RPMI8226 (cell line): ENCODE results near the gene DAP.

Source experiments
- DNase-seq: peaks from one replicate; pipeline ENCODE4 v3.0.0-alpha.2; 2015

DAP gene

DNA sequence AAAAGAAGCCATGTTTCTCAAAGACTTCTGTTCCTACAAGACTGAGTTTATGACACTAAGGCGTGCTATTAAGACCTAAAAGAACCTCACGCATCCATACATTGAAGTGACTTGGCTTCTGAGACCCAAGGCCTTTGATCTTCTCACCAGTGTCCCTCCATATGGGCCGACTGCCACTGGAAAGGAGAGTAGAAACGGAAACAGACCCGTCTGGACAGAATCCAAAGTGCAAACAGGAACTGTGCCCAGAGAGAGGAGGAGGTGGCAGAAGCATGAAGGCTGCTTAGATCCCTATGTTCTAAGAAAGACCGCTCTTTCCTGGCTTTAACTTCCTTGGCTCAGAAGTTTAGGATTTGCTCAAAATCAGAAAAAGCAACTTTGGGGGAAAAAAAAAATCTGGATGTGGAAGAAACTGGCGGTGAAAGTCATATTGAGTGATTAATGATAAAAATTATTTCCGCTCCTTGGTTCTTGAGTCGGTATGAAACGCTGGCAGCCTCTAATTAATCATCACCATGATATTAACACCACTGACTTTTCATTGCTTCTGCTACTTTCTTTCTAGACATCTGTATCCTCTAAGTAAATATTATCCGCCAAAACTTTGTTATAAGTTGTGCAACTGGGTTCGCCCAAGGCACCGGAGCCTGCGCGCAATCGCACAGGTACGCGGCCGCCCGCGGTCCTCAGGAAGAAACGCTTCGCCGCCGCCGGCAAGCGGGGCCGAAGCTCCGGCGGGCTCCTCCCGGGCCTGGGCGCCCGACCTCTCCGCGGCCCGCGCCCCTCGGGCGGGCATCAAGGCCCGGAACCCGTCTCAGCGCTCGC, 726 bp downstream of the DAP start:
- peak; percentile 81 for DNase-seq

DNA sequence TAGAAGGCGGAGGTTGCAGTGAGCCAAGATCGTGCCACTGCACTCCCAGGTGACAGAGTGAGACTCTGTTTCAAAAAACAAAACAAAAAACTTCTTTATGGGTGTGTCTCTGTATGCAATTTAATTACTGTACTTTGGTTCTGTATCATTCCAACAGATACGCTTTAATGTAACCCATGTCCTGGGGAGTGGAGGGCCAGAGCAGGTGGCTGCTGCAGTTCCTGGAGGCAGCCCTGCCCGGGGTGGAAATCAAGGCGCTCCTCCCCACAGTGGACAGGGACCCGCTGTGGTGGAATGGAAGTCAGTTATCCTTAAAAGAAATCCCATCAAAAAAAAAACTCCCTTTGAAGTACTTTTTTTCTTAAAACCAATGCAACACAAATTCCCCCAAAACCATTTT, 1.9 kb downstream of the DAP start:
- no peak for DNase-seq

DNA sequence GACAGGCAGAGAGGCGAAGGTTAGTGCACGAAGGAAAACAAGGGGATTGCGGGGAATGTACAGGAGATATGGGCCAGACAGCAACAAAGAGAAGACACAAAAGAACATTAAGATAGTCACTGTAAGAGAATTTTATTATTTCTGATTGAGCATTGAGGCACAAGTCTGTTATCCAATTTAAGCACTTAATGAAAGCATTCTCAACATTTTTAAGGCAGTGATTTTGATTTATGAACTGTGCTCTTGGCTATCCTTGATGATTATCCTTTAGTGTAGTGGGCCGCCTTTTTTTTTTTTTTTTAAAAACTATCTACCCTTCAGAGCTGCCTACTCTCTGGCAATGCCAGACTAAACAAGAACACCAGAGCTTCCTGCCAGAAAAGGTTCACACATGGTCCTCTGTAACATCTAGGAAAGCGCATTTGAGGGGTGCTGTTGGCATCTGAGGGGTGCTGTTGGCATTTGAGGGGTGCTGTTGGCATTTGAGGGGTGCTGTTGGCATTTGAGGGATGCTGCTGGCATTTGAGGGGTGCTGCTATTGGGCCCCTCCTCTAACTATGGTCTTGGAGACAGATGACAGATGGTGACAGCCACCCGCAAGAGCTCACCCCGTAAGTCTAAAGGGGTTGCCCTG, 3.0 kb downstream of the DAP start:
- DNase-seq: no peak

DNA sequence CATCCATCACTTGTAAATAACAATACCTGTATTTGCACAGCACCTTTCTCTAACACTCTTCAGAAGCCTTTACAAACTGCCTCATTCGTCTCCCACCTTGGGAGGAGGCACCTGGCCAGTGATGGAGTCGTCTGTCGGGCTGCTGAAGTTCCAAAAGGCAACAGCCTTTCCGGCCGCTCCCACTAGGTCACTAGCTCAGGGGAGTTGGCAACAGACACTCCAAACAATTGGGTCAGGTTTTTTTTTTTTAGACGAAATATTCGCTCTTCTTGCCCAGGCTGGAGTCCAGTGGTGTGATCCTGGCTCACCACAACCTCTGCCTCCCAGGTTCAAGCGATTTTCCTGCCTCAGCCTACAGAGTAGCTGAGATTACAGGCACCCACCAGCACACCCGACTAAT, 4.0 kb downstream of the DAP start:
- DNase-seq: no peak

DNA sequence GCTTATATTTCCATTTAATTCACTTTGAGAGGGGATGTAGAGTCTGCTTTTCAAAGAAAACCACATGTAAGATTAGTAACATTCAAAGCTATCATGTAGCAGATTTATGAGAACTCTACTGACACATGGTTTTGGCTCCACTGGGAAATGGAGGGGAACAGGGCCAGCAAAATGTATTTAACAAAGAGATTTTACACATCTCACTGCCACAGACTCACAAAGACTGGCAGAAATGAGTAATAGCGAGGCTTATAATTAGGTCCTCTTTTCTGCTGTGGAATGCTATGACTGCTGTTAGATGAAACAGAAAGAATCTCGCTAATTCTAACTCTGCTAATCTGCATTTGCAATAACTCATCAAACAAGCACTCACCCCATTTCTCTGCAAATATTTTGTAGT, 4.5 kb downstream of the DAP start:
- DNase-seq: no peak

DNA sequence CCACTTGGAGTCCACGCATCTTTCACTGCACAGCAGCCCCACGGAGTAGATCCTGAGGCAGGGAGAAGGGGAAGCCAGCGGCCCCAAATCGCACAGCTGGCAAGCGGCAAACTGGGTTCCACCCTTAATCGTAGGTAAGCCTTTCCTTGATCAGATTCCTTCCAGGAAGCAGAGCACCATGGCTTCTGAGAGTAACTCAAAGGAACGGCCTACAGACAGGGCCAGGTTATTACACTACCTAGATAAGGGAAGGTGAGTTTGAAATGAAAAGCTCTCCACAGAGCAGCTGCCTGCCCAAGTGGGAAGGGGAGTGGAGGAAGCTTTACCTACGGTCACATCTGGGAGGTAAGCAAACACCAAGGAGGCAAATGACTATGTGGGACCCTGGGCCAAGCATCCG, 7.9 kb downstream of the DAP start:
- no peak for DNase-seq

DNA sequence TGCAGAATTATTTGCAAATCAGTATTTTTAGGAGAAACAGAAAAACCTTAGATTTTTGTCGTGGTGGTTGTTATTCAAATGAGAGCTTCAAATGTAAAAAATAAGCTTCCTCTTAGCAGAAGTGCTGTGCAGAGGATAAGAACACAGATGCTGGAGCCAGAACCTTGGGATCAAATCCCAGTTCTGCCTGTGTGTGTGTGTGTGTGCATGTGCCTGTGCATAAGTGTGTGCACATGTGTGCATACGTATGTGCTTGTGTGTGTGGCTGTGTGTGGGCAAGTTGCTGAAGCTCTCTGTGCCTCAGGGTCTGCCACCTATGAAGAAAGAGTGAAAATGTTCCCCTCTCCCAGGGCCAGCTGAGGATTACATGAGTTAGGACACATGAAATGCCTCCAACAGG, 8.6 kb downstream of the DAP start:
- DNase-seq: no peak

DNA sequence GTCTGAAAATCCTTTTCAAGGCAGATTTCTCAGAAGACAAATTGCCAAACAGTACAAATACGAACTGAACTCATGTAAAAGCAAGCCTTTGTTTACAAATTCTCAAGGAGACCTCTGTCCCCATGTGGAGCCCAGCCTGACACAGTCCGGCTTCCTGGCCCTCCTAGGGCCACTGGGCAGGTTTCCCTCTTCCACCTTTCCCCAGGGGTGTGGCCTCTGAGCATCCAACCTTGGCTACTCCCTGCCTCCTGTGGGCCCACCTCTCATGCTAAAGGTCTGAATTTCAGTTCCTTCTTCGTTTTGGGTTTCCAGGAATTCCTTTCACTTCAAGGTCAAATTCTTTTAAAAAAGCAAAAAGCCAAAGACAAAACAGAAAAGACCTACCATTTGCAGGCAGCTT, 10.1 kb downstream of the DAP start:
- DNase-seq: no peak

DNA sequence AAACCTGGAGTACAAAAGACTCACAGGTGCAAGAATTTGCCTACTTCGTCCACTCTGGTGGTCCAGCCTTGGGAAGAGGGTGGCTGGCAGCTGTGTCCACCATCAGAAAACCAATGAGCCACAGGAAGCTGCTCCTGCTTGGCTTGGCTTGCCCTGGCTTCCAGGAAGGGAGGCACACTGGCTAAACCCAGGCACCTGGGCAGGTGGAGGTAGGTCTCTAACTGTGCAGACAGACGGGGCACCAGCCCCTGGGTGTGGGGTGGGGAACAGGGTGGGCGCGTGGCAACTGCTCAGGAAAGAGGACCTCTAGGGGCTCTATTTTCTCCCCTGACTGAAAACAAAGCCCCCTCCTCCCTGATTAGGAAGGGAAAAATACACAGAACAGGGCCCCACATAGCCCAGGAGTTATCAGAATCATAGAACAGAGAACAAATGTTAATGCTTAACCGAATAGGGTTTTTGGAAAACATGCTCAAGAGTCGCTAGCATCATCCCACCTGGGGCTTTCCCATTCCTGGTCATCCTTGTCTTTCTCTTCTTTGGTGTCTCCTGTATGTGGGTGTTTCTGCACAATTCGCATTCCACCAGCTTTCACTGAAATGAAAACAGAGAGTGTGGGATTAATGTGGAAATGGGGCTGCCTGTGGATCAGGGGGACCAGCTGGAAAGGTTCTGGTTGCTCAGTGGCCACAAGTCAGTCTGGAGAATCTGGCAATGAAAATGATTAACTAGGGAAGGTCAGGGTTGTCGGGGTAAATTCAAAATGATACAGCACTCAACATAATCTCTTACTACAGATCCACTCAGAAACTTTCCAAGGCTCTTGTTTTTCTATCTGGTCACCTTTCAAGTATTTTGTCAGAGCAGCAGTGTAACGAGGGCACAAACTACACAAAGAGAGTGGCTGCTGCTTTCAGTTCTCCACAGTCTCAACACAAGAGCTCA, 13.1 kb downstream of the DAP start:
- DNase-seq: no peak

DNA sequence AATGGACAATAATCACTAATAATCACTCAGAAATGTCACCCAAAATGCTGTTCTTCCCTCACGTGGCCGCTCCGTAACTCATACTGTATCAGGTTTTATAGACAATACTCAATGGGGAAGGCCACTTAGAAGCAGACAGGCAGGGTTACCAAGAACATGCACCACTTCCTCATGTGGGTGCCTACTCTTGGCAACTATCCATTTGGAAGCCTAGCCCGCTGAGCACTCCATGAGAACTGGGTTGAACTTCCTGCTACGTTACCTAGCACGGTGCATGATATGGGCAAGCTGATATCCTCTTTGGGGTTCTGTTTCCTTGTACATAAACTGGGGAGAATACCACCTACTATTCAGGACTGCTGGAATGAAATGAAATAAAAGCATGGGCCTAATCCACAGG, 14.3 kb downstream of the DAP start:
- DNase-seq: no peak

DNA sequence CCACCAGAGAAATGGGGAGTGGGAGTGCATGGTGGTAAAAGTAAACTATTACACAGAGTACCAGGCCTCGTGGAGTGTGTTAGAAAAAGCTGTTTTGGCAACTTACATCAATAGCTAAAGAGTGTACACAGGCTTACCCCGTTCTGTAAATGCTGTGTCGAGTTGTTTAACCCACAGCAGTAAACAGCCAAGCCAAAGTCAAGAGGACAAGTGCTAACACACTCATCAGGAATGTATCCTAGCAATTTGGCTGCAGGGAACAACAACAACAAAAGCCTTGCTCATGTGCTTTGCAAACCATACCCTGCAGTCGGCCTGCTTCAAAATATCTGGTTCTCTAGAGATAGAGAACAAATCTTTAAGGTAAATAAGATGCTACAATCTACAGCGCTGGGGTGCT, 15.9 kb downstream of the DAP start:
- DNase-seq: no peak

DNA sequence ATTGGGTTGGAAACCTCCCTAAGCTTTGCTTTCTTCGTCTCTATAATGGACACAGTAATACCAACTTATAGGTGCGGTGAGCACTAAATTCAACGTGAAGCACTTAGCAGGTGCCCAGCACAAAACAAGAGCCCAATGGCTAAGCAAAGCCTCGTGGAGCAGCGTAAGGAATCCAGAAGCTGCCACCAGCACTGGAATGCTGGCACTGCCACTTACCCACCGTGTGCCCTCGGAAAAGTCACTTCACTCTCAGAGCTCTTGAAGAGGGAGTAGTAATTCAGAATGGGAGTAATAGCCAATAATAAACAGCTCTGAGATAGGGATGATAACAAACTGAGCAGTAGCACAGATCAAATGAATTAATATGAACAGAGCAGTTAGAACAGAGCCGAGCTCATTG, 16.4 kb downstream of the DAP start:
- DNase-seq: no peak

DNA sequence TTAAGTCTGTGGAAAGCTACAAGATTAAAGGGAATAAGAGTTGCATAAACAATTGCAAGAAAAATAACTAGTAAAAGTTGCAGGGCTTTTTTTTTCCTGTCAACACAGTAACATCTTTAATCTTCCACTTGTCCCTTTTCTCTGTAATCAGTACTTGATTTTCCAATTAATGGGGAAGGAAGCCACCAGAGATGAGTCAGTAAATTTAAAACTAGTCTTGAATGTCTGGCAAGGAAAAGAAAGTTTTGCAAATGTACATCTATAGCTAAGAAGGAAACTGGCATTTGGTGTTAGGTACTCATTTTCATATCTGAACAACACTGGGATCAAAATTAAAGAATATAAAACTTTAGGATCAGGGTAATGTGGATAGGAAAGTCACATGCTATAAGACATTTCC, 17.1 kb downstream of the DAP start:
- no peak for DNase-seq

DNA sequence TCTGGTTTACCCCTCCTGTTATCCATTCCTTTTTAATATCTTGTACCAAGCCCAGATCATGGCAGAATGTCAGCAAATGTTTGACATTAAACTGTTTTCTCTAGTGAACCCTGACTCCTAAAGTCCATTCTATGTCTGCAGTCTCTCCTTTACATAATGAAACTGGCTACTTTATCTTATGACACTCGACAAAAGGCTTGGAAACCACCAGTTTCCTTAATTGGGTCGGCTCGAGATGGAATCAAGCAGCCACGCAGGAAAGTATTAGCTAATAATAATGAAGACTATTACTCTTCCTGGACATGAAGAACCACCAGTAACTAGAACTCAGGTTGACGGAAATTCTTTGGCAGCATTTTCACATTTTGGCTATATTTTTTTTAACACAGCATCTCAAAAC, 17.5 kb downstream of the DAP start:
- no peak for DNase-seq

DNA sequence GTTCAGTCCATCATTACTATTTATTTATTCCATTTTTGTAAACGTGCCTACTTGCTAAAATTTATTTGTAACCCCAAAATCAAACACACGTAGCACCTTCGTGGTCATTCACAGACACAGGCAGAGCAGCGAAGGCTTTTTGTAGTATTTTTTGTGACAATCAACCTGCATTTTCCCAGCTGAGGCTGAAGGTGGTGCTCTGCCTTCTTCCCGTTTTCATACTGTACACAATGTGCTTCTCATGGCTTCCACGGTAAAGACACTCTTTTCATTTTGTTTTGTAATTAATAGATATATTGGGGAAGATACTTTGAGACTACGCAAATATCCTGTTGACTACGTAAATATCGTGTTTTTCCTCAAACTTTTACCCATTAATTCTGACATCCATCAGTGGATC, 19.4 kb downstream of the DAP start:
- DNase-seq: no peak

DNA sequence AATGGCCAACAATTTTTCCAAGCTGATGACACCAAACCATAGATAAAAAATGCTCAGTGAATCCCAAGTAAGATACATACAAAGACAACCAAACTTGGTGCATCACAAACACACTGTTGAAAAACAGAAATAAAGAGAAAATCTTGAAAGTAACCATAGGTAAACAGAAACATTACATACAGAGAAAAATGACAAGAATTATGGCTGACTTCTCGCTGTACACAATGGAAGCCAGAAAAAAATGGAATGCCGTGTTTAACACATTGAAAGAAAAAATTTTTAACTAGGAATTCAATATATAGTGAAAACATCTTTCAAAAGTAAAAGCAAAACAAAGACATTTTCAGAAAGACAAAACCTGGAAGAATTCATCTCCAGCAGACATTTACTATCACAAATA, 20.6 kb downstream of the DAP start:
- no peak for DNase-seq

DNA sequence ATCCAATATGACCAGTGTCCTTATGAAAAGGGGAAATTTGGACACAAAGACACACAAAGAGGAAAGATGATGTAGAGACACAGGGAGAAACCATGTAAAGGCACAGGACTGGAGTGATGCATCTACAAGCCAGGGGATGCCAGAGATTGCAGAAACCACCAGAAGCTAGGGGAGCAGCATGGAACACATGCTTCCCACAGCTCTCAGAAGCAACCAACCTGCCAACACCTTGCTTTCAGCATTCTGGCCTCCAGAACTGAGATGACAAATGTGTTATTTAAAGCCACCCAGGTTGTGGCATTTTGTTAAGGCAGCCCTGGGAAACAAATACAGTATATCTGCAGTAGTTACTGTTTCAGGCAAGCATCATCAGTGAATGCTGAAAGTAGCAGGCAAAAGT, 23.2 kb downstream of the DAP start:
- no peak for DNase-seq

DNA sequence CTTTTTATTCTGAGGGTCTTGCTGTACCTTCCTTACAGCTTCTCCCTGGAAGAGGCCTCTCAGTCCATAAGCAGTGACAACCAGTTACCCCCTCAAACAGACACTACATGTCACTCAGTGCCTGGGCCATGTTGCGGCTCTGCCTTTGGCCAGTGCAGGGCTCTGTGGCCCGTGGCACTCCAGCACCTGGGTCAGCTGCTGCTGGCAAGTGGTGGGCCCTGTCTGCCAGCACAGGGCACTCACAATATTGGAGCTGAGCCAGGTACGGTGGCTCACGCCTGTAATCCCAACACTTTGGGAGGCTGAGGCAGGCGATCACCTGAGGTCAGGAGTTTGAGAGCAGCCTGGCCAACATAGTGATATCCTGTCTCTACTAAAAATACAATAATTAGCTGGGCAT, 24.2 kb downstream of the DAP start:
- DNase-seq: no peak

DNA sequence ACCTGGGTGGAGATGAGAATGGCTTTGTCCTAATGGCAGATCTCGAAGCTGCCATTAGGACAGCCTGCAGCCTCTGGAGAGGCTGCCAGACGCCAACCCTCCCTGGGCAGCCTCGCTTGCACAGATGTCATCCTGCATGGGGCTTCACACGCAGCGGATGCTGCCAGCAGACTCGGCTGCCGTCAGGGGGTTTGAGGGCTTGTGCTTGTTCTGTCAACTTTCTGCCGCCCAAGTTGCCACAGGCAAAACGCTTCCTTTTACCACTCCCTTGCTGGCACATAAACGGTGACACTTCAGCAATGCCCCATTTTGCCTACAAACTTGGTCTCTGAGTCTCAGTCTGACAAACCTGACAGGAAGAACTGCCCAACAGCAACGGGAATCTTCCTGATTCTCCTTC, 24.7 kb downstream of the DAP start:
- DNase-seq: no peak

DNA sequence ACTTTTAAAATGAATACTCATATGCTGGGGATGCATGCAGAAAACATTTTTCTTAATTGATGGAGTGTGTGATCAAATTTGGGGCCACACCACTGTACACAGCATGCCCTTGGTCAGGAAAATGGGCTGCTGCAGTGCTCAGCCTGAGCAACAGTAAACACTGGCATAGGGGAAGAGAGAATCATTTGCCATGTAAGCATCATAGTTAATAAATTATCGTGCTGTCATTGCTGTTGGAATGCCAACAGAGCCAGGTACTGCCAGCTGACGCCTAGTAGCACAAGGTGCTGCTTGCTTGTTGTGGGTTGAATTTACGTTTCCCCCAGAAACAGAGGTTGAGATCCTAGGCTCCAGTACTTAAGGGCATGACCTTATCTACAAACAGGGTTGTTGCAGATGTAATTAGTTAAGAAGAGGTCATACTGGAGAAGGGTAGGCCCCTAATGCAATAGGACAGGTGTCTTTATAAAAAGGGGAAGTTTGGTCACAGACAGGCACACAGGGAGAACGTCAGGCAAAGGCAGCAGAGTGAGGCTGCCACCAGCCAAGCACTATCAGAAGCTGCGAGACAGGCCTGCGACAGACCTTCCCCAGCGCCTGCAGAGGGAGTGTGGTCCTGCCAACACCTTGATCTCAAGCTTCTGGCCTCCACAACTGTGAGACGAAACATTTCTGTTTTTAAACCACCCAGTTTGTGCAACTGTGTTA, 25.3 kb downstream of the DAP start:
- DNase-seq: peak; percentile 54

DNA sequence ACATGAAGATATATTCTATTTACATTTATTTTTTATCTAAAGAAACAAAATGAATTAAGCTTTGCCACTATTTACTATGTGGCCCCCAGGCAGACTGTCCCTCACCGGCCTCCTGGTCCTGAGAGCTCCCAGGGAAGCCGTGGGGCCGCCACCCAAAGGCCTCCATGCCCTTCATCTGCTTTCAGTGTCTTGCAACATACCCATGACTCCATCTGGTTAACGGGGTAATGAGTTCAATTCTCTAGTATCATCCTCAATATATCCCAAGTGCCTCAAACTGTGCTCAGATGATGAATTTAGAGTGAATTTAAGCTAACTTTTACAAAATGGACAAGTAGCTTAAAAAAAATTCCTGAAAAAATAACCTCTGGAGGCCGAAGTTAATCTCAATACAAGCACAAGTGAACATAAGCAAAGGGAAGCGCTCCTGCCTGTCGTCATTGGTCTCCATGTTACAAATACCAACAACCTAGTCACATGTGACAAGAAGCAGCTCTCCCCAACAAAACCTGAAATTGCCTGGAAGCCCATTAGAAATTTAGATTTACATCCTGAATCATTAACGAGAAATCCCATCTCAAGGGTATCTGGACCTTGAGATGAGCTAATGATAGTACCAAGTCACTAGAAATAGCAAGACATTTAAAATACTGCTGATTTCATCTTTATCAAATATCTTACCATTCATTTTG, 26.1 kb downstream of the DAP start:
- DNase-seq: no peak

DNA sequence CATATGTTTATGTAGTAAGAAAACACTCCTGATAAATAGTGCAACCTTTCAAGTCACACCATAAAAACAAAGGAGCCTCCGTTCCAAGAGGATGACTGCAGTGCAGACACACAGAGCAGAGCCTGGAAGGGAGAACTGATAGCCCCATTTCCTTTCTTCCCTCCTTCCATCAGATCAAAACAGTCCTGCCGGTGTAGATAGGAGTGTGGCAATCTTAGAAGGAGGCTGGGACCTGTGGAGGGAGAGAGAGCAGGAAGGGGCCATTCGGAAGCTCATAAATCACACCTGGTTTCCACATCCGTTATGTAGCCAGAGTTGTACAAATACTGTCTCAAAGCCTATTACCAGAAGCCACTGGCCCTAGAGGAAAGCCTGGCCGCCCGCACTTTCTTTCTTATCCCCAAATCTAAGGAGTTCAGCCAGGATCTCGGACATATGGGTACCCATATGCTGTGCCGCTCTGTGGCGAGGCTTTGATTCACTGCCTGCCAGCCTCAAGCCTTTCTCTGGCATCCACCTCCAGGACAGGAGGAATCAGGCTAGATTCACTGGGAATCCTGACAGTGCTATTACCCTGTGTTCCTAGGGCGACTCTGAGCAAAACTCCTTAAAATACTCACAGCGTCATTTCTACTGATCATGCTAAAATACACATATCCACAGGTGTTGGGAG, 26.9 kb downstream of the DAP start:
- DNase-seq: no peak
